ENCODE results near the gene NME8.

NME8 gene

DNA sequence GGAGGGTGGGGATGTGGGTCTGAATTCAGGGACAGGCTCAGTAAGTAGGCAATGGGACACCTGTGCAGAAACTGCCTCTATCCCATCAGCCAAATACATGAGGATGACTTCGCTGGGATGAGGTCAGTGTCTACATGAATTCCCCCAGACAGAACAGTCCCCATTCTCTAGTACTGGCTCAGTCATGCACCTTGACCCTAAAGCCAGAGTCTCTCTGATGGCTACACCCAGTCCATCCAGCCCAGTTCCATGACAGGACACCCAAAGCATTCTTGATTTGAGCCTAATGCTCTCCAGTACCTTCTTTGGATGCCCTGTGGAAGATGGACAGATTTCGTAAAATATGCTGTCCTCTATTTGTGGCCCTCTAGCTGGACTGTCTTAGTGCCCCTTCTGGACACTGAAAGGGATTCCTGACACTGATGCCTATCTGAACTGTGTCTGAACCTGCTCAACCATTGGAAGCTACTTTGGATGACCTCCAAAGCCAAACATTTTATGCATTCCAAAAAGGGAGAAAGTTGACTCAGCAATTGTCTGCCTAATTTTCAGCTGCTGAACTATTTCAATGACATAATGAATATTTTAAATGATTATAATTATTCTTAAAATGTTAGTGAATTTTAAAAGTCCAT lies 53.6 kb downstream of the NME8 start:
- no peak for DNase-seq

DNA sequence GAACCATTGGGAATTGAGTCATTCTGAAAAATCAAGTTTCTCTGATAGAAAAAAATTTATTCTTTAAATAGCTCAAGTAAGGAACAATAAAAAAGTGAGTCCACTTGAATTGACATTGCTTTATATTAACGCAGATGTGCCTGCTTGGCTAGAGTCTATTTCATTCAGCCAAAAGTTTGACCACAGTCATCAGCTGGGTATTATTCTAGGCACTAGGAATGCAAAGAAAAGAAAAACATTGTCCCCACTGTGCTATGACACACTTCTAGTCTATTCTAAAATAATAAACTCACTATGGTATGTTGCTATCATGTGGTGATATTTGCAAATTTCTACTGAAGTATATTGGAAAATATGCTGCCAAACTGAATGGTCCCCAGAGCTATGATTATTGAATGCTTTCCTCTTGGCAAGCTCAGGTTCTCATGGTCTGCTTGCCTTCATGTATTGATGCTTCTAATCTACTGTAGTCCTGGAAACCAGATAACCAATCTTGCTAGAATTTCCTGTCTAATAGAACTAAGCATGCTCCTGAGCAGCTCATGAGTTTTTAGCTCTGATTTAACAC lies 59.9 kb downstream of the NME8 start:
- DNase-seq = no peak

DNA sequence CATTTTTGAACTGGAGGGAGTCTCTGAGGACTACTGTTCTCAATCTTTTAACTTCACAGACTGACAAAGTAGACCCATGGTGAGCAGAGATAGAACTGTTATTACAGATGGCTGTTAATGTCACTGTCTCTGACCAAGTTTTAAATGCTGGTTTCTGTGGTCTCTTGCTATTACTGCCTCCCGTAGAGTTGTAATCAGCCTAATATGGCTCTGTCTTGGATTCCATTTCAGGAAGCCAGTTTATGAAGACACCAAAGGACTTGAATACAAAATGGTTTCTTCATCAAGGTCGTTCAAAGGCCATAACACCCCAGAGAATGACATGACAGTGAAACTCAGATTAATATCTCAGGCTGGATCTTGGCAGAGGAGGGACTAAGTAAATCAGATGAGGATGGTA lies 64.4 kb downstream of the NME8 start:
- DNase-seq = no peak

DNA sequence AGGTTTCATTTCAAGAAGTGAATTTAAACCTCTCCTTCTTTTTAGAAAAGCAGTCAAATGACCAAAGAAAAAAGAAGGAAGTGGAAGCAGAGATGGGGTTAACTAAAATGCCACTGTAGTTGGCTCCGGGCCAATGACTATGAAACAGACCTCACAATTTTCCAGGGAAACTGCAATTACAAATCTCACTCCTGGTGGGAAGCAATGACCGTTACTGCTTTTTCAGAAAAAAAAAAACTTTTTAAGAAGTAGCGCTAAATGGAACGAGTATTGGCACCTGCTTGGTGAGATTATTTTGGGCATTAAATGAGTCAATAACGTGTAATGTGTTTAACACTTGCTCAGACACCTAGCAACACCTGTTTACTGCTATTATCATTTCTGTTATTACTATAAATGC lies 67.0 kb downstream of the NME8 start:
- DNase-seq = no peak

DNA sequence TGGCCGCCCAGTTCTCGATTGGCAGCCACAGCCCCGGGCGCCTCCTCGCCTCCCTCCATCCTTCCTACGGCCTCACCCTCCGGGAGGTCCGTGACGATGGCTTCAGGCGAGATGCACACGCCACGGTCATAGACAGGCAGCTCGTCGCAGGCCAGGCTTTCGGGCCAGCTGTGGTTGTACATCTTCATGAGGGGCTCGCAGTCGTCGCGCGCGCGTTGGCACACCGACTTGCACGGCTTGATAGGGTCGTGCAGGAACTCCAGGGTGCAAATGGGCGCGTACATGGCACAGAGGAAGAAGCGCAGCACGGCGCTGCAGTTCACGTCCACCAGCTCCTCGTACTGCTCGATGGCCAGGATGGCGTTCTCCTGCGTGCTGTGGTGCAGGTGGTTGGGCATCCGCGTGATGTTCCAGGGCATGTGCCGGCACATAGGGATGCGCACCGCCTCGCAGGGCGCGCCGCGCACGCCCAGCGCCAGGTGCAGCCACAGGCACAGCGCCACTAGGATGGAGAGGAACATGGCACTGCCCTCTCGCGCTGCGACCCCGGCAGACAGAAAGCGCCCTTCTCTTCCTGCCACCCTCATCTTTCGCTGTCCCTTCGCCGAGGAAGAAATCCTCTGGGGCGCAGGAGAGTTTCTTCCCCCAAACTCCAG lies 67.7 kb downstream of the NME8 start:
- DNase-seq = no peak

DNA sequence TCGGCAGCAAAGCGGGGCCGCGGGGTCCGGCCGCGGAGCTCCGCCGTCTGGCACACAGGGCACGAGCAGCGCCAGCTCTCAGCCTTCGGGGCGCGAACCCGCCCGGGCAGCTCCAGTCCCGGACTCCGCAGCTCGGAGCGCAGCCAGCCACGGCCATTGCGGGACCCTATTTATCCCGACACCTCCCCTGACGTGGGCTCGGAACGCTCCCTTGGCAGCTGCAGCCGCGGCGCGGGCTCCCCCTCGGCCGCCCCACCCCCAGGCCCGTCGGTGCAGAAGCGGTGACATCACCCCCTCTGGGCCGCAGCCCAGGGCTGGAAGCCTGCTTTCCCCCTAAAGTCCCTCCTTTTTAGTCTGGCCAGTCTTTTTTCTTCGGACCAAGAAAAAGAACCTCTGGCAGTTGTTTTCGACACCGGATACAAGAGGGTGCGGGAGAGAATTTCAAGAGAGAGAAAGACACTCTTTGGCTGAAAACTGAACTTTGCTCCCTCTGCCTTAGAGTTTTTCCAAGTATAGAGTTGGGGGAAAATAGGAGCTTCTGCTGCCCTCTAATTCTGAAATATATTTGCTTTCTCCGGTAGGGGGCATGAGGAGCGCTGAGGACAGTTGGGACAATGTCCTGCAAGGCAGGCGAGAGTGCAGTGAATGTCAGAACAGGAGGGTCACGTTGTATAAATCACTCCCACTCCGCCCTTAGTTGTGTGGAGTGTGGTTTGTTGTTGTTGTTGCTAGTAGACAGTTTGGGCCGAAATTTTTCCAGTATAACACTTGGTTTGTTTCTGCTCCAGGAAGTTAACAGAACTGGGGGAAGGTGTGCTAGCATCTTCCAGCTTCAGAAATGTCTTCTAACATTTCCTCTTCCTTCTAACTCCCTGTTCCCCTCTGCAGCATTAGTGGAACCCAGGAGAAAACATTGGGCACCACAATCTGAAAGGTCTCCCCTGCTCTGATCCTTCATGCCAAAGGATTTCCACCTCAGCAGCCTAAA lies 68.6 kb downstream of the NME8 start, which contains the start of gene SFRP4:
Gene SFRP4 (minus strand): TSS at position 145 of the 988 bp plus-strand sequence. CDS start 280 bp downstream, outside the sequence.
- DNase-seq = peak; percentile 50

DNA sequence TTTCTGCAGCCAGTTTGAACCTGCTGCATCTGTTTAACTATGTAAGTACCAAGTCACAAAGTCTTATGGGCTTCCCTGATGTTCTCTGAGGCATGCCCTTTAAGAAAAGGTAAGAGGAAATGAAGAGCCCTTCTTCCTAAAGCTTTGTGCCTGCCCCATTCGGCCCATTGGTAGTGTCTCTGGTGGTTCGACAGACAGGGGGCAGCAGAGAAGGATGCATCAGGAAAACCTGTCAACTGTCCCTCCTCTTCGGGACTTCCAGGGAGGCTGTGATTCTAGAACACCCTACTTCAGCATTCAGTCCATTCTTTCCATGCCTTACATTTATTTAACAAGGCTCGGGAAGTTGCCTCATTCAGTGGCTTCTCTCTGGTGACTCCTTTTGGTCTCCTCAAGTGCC lies 70.1 kb downstream of the NME8 start:
- DNase-seq = no peak

DNA sequence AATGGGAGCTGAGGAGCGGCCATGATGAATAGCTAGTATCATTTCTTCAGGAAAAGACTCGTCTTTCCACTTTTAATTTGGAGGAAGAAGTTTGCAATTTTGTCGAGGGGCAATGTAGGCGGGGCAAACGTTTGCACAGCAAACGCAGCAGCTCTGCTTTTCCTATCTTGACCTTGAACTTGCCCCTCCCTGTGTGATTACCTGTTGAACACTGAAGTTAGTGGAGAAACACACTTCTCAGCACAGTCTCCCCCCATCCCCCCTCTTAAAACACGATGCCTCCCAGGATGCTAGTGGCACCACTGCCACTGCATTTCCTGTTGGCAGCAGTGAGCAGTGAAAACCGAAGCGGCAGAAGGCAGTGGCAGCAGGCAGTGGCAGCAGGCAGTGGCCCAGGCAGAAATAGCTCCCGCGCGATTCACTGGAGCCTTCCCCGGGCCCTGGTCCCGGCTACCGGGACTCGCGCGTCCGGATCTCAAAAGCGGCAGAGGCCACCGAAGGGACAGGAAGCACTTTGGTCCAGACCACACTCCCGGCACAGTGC lies 72.0 kb downstream of the NME8 start, which contains the start of gene EPDR1:
Gene EPDR1 (plus strand): TSS at position 336 of the 544 bp plus-strand sequence. CDS start 300 bp downstream, outside the sequence.
- peak; percentile 73 for DNase-seq

DNA sequence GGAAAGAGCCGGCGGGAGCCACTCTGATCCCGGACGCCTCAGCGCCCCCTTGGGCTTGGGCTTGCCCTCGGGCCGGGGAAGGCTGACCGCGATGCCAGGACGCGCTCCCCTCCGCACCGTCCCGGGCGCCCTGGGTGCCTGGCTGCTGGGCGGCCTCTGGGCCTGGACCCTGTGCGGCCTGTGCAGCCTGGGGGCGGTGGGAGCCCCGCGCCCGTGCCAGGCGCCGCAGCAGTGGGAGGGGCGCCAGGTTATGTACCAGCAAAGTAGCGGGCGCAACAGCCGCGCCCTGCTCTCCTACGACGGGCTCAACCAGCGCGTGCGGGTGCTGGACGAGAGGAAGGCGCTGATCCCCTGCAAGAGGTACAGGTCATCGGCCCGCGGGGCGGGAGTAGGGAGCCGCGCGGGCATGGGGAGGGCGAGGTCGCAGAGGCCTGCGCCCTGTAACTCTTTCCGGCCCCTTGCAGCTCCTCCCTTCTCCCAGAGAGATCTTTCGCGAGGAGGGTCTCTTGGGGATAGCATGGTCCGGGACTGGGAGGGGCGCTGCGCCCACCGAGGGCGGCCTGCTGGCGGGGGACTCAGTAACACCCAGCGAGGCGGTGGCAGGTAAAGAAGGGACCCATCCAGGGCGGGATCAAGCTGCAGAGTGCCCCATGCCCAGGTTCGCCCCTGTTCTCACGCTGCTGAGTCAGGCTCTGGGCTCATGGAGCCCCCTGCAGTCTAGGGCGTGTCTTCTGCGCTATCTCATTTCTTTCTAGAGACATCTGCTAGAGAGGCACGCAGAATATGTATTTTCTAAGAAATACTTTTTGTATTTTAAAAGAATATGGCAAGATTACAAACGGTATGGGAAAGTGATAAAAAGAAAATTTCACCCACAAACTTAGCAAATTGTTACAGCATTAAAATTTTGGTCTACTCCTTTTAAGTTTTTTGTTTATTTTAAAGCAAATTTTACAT lies 72.7 kb downstream of the NME8 start:
- peak; percentile 41 for DNase-seq

DNA sequence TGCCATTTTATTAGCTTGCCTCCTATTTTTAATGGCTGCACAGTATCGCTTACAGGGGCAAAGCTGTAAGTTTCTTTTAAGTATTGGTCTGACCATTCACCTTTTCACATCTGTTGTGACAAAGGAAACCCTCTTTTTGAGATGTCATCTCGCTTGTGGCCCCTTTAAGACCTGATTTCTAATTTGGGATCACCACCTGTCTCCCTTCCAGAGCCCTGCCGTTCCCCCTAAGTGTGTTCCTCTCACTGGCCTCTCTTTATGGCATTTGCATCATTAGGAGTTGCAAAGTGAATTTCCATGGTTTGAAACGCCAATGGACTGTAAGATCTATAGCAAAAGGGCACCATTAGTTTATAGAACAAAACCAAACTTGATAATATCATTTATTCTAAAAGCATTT lies 73.5 kb downstream of the NME8 start:
- no peak for DNase-seq

DNA sequence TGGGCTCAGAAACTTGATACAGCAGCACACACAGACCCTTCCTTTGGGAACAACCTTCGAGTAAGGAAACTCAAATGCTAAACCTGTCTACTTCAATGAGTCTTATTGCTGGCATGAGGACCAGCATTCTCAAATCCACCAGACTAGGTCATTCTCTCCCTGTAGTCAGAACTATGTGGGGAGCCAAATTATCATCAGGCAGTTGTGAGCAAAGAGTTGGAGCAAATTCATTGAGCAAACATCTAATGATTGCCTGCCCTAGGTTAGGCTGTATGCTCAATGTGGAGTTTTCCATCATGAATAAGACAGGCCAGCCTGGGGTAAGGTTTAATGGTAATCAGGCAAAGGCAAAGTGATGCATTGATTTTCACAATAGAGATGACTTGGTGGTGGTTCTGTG lies 75.6 kb downstream of the NME8 start:
- DNase-seq = no peak

DNA sequence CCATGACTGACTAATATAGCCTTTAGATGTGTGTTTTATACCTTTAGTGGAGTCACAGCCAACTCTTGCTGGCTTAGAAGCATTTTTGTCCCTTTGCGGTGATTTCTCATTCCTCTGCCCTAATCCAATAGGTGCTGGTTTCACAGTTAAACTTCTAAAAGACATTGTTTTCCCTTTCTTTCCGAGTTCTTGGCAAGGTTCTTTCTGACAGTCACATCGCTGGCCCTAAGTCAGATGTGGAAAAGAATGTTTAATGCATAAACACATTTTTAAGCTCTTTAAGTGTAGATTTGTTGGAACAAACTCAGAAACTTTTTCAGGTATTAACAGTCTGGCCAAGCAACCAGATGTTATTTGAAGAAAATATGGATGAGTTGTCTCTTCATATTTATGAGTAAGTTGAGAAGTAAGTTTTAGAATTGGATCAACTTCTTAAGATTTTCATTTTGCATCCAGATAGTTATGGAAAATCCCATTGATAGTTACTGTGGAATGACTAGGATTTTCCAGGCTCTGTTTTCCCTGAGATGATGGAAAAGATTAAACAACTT lies 76.2 kb downstream of the NME8 start:
- DNase-seq = no peak

DNA sequence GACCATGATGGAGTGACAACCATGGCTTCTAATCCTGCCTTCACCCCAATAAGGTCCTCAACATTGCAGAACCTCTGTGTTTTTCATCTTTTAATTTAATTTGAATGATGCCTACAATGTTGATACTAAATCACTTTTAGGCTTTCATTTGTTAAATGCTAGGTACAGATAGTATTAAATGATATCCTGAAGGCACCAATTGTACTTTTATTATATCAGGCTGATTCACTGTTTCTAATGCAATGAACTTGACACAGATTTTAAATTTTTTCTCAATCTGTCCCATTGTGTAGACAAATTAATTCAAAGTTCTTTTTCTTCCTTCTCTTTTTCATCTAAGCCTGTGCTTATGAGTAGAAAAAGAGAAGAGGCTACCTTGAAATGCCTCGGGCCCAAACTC lies 77.2 kb downstream of the NME8 start:
- DNase-seq = no peak

DNA sequence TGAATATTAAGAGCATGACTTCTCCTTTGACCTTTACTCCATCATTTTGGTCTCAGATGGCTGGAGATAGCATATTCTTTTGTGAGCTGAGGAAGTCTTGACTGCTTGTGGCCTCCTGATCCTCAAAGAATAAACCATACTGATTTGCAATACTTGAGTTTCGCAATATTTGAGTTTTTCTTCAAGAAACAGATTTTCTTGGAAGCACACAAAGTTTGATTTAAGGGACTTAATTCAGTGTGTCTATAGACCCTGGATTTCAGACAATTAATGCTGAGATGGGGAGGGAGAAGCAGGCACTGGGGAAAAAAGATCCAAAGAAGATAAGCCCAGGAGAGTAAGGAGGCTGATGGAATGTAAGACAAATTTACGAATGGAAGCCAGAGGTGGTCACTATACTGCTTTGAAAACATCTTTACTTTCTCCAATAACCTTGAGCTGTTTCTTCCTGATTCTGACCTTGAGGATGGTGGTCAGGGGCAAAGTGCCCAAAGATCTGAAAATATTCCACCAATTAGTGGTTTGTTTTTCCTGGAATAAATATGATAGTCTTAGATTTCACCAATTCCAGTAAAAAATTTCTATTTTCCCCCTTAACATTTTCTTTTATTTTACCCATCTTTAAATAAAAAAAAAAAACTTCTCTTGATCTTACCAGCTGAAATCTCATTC lies 79.5 kb downstream of the NME8 start:
- DNase-seq = no peak

DNA sequence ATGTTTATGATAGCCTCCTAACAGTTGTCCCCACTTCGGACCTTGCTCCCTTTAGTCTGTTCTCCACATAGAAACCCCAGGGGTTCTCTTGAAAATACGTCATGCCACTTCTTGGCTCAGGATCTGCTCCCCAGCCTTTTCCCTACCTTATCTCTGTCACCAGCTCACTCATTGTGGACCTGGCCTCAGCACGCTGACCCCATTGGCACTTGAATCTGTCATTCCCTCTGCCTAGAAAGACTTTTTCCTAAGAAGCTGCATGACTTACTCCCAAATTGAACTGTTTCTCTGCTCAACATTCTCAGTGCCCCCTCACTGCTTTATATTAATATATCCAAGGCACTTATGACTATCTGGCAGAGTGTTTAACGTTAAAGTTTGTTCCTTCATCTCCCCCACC lies 80.5 kb downstream of the NME8 start:
- DNase-seq = no peak

DNA sequence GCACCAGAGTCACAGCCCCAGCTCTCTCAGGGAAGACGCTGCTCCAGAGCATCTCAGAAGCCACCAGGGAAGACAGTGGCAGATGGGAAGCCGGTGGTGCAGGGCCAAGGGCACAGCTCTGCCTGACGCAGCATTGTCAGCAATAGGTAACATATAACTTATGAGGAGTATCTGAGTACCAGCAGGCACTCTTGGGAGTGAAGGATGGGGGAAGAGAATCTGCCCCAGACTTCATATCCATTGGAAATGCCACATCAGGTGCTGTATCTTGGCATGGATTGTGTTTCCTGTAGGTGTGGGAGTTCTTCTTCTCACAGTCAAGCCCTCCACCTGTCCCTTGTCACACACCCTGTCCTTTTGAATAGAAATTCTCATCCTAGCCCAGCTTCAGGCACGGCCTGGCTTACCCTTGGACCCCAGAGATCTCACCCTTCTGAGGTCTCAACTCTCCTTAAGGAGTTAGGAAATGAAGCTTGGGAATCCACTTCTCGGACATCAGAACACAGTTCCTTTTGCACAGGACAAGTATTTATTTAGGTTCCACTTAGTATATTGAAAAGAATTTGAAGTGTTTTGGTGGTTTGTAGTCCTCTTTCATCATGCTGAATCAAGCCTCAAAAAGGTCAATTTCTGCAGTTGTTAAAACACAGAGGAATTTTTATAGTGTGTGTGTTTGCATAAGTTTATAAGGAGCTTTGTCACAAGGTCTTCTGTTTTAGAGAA lies 82.0 kb downstream of the NME8 start:
- no peak for DNase-seq

DNA sequence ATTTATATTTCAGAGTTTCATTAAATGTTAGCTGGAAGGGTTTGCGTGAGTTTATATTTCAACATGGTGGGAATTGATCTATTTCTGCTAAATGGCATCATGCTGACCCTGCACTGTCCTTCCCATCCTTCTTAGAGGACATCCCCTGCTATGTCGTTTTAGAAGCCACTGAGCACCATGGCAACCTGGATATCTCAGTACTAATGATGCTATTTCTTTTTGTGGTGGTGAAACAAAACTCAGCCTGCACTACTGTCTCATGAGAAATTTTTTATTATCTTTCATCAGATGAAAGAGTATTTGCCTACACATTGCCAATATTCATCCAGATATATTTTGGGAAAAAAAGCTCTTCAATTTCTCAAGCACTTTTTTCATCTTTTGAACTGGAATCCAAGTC lies 84.1 kb downstream of the NME8 start:
- DNase-seq = no peak

DNA sequence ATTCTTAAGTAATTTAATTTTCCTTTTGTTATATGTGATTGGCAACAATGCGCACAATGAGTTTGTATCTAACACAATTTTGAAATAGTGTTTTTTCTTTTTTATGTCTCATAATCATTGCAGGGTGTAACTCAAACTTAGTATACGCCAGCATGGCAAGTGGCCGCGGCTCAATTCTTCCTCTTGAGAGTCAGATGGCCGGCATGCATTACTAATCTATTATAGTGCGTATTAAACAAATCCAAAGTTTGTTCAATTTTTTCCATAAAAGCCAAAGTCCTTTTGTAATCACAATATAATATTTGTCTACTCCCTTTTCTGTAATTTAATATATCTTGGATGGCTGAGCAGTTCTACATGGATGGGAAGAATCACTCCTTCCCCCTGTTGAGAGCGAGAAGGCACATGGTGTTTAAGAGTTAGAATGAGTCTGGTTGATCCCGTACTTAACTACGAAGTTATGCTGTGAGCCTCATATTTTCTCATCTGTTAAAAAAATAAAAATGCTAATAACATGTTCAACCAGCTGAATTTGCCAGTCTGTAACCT lies 84.7 kb downstream of the NME8 start:
- no peak for DNase-seq

DNA sequence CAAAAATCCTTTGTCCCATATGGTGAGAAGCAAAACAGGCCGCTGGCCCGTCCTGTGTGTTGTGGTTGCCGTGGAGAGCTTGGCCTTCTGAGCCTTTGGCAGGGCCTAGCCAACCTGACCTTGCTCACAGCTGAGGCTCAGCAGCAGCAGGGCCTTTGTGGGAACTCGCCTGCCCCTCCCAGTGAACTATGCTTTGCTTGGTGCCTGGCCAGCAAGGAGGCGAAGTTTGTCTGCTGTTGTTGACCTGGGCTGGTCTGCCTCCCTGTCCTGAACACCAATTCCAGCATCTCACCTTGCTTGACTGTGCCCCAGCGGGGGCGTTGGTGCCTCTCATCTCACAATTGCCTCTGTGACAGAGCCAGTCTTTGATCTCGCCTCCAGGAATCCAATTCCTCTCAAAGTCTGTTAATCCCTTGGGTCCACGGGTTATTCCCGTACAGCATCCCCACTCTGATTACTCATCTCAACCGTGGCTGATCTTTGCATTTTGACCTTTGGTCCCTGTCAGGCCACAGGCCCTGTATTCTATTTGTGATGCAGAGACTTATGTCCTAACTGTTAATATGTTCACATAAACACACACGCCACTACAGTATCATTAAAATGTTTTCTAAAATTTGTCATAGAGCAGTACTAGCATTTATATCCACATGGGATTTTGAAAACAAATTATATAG lies 94.7 kb downstream of the NME8 start:
- DNase-seq = peak; percentile 7
